Measurements from ENCODE around the gene SHF. TPM values are rescaled to one million over a fixed set of nuclear protein-coding genes. Genes with fewer than 3 reads are reported as not detected.
A peak's percentile ranks its signal among the peaks of the same experiment; 100 is the strongest.

The SHF gene
- total and polyA plus RNA-seq, 2 donors (not counting 1 experiment from before 2014, with no cell fraction given) = 0.85 to 3.3 TPM

DNA sequence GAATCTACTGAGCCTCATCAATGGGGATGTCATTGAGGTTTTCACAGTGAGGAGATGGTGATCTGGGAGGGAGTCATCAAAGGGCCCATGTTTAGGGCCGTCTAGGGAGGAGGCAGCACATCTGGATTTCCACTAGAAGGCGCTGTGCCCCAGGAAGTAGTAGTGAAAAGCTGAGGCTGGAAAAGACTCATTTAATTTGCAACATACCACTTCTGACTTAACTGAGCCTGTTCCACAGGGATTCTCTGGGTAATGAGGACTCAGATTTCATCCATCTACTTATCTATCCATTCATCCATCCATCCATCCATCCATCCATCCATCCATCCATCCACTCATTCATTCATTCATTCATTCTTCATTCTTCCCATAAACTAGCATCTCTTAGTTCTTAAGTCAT lies 17.4 kb upstream of the SHF start:
- no peaks in the 10 kb centered on the region for H3K9me3 ChIP-seq (ENCODE audit: control insufficient read depth, insufficient read depth, low read depth, low read length)
- no peak for TF ChIP-seq EZH2 (IDR thresholded peaks at IDR 0.05; ENCODE audit: low read length, missing control alignments)
- TF ChIP-seq CTCF (conservative IDR thresholded peaks at IDR 0.05 in 1 of 2, IDR thresholded peaks at IDR 0.05 in 1 of 2; ENCODE audit: low read depth in 1 of 2, low read length in 2 of 2) = peak; percentile 95 to 97
- no peak overlapping the region for H3K9ac ChIP-seq (ENCODE audit: insufficient read depth, low read length)
- no peaks in the 10 kb centered on the region for H3K4me1 ChIP-seq (ENCODE audit: control insufficient read depth, extremely low read depth, insufficient read depth, low read length)
- DNase-seq (ENCODE audit: low read depth in 2 of 2) = peak; percentile 38 to 73
- H3K27me3 ChIP-seq (ENCODE audit: control insufficient read depth, insufficient read depth, low read length) = no peaks in the 10 kb centered on the region
- no peak overlapping the region for H3K27ac ChIP-seq (ENCODE audit: insufficient read depth, low read length)
- no peak overlapping the region for H3K4me3 ChIP-seq (replicated peaks in 1 of 4; ENCODE audit: control extremely low read depth in 1 of 4, insufficient read depth in 1 of 4, low read depth in 3 of 4, low read length in 4 of 4)
- H3K4me2 ChIP-seq (ENCODE audit: extremely low read depth, insufficient read depth, low read length) = no peak overlapping the region
- no peaks in the 10 kb centered on the region for H3K36me3 ChIP-seq (ENCODE audit: control insufficient read depth, insufficient read depth, low read length)
- no peaks in the 10 kb centered on the region for H4K20me1 ChIP-seq (ENCODE audit: control insufficient read depth, extremely low read depth, insufficient read depth, low read length)
- H2AFZ ChIP-seq (ENCODE audit: low read length) = no peak overlapping the region
- H3K79me2 ChIP-seq (ENCODE audit: control insufficient read depth, insufficient read depth, low read length) = no peaks in the 10 kb centered on the region

DNA sequence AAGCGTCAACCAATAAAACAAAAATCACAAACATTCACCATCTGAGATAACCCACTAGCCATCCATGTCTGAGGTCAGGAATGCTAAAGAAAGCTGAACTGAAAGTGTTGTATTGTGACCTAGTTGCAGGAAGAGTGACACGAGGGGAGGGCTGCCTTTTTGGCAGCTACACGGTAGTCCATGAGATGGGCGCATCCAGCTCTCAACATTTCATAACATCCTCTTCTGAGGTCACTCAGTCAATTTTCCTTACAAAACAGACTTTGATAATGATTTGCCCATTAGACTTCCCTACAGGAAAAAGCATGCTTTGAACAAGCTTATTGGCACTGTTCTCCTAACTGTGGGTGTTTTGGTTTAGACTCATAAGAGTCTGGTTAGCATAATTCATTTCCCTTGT lies 15.4 kb upstream of the SHF start:
- Histone ChIP-seq H3K4me2 (ENCODE audit: extremely low read depth, insufficient read depth, low read length) (no peak overlapping the region), H3K27me3 (ENCODE audit: control insufficient read depth, insufficient read depth, low read length) (no peaks in the 10 kb centered on the region), H3K4me3 (replicated peaks in 1 of 4; ENCODE audit: control extremely low read depth in 1 of 4, insufficient read depth in 1 of 4, low read depth in 3 of 4, low read length in 4 of 4) (no peak overlapping the region), H3K9ac (ENCODE audit: insufficient read depth, low read length) (no peak overlapping the region), H3K4me1 (ENCODE audit: control insufficient read depth, extremely low read depth, insufficient read depth, low read length) (peaks cover 6% of the 10 kb centered on the region), H4K20me1 (ENCODE audit: control insufficient read depth, extremely low read depth, insufficient read depth, low read length) (no peaks in the 10 kb centered on the region), H2AFZ (ENCODE audit: low read length) (no peak overlapping the region), H3K27ac (ENCODE audit: insufficient read depth, low read length) (no peak overlapping the region), H3K79me2 (ENCODE audit: control insufficient read depth, insufficient read depth, low read length) (no peaks in the 10 kb centered on the region), H3K9me3 (ENCODE audit: control insufficient read depth, insufficient read depth, low read depth, low read length) (no peaks in the 10 kb centered on the region), H3K36me3 (ENCODE audit: control insufficient read depth, insufficient read depth, low read length) (no peaks in the 10 kb centered on the region)
- no peak for DNase-seq (ENCODE audit: low read depth in 2 of 2)
- no peak for TF ChIP-seq EZH2 (IDR thresholded peaks at IDR 0.05; ENCODE audit: low read length, missing control alignments)
- TF ChIP-seq CTCF (conservative IDR thresholded peaks at IDR 0.05 in 1 of 2, IDR thresholded peaks at IDR 0.05 in 1 of 2; ENCODE audit: low read depth in 1 of 2, low read length in 2 of 2) = no peak

GRCh38 chr15:45201869-45202268 lies 14.1 kb upstream of the SHF start:
- Histone ChIP-seq H3K79me2 (ENCODE audit: control insufficient read depth, insufficient read depth, low read length) (no peaks in the 10 kb centered on the region), H3K4me1 (ENCODE audit: control insufficient read depth, extremely low read depth, insufficient read depth, low read length) (peaks cover 6% of the 10 kb centered on the region), H3K36me3 (ENCODE audit: control insufficient read depth, insufficient read depth, low read length) (no peaks in the 10 kb centered on the region), H3K4me3 (replicated peaks in 1 of 4; ENCODE audit: control extremely low read depth in 1 of 4, insufficient read depth in 1 of 4, low read depth in 3 of 4, low read length in 4 of 4) (no peak overlapping the region), H2AFZ (ENCODE audit: low read length) (no peak overlapping the region), H3K27ac (ENCODE audit: insufficient read depth, low read length) (no peak overlapping the region), H3K4me2 (ENCODE audit: extremely low read depth, insufficient read depth, low read length) (no peak overlapping the region), H3K9ac (ENCODE audit: insufficient read depth, low read length) (no peak overlapping the region), H3K27me3 (ENCODE audit: control insufficient read depth, insufficient read depth, low read length) (no peaks in the 10 kb centered on the region), H3K9me3 (ENCODE audit: control insufficient read depth, insufficient read depth, low read depth, low read length) (no peaks in the 10 kb centered on the region), H4K20me1 (ENCODE audit: control insufficient read depth, extremely low read depth, insufficient read depth, low read length) (no peaks in the 10 kb centered on the region)
- TF ChIP-seq CTCF (conservative IDR thresholded peaks at IDR 0.05 in 1 of 2, IDR thresholded peaks at IDR 0.05 in 1 of 2; ENCODE audit: low read depth in 1 of 2, low read length in 2 of 2) = no peak
- TF ChIP-seq EZH2 (IDR thresholded peaks at IDR 0.05; ENCODE audit: low read length, missing control alignments) = no peak
- no peak for DNase-seq (ENCODE audit: low read depth in 2 of 2)
